Tibial nerve (tissue), 4 donors: ENCODE results near the gene YY1. TPM values are rescaled to one million over a fixed set of nuclear protein-coding genes. Genes with fewer than 3 reads are reported as not detected.

Source experiments
- DNase-seq, 2 donors: peaks; one replicate each; pipeline ENCODE4 v3.0.0-alpha.2; 2019; ENCODE audit warnings: low spot score in 2 of 2
- H3K27ac ChIP-seq, 4 donors: fragments of 200-600 bp; sonication (generic) in 3 of 4; one replicate each; pipeline ENCODE4 v1.5.1; 2017 to 2019; ENCODE audit warnings: mild to moderate bottlenecking in 1 of 4
- H3K27me3 ChIP-seq, 2 donors: fragments of 200-600 bp; sonication (generic) in 1 of 2; one replicate each; pipeline versions ENCODE4 v1.5.1 to v1.6.0; 2017 to 2019
- H3K36me3 ChIP-seq, 3 donors: fragments of 200-600 bp; sonication (generic); one replicate each; pipeline ENCODE4 v1.5.1; 2018 to 2019
- H3K4me1 ChIP-seq, 4 donors: fragments of 200-600 bp; sonication (generic) in 3 of 4; one replicate each; pipeline ENCODE4 v1.5.1; 2017 to 2019
- H3K4me3 ChIP-seq, 4 donors: fragments of 200-600 bp; sonication (generic) in 3 of 4; one replicate each; pipeline ENCODE4 v1.5.1; 2017 to 2019; ENCODE audit warnings: mild to moderate bottlenecking in 1 of 4, moderate library complexity in 1 of 4
- H3K9me3 ChIP-seq, 4 donors: fragments of 200-600 bp; sonication (generic) in 3 of 4; one replicate each; pipeline ENCODE4 v1.5.1; 2017 to 2019
- EP300 ChIP-seq, 2 donors: sonication (generic); formaldehyde crosslinking; IDR thresholded peaks; one replicate each; pipeline ENCODE4 v1.6.1; 2017; ENCODE audit warnings: antibody characterized with exemption in 2 of 2, mild to moderate bottlenecking in 1 of 2
- POLR2A ChIP-seq, 2 donors: fragments of 450-650 bp; IDR thresholded peaks; one replicate each; pipeline ENCODE4 v1.6.1; 2017; ENCODE audit warnings: antibody characterized with exemption in 2 of 2, mild to moderate bottlenecking in 2 of 2, moderate library complexity in 2 of 2
- WGBS, 2 donors: methylation state at CpG; one replicate each; pipeline ENCODE4 v1.1.5; 2018; 5-methylcytosine and 5-hydroxymethylcytosine counted together
- total RNA-seq, 4 donors: library from RNA; depleted of rRNA; stranded (reverse); fragments of >200 nt; gene quantifications; one replicate each; pipeline ENCODE4 v1.1.0, GENCODE V29; 2016
- TF ChIP-seq, protein P1 (sequence below), 5 experiments: fragments of 200-600 bp in 3 of 5; fragments of 450-650 bp in 2 of 5; sonication (generic) in 3 of 5; IDR thresholded peaks; one replicate each; pipeline ENCODE4 v1.5.1; 2016 to 2019; ENCODE audit warnings: antibody characterized with exemption in 5 of 5, mild to moderate bottlenecking in 3 of 5, moderate library complexity in 2 of 5

Gene YY1
- total RNA-seq, 4 donors from 2014 or later: 55.9 to 60.3 (median 58.7) TPM

DNA sequence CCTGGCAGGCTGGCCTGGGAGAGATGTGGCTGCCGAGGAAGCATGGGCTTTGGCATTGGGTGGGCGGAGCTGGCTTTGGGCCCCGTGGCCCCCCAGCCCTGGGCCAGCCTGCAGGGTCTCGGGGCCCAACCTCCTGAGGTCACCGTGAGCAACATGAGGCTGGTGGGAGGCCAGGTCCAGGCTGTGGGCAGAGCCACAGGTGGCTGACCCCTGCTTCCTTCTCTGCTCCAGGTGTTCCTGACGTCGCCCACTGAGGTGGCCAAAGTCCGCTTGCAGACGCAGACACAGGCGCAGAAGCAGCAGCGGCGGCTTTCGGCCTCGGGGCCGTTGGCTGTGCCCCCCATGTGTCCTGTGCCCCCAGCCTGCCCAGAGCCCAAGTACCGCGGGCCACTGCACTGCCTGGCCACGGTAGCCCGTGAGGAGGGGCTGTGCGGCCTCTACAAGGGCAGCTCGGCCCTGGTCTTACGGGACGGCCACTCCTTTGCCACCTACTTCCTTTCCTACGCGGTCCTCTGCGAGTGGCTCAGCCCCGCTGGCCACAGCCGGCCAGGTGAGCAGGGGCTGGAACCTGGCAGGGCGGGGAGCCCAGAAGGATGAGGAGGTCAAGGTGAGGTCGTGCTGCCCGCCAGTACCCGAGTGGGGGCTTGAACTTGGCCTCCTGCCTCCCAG, 89.7 kb downstream of the YY1 start:
- no peak for TF ChIP-seq EP300 (IDR thresholded peaks at IDR 0.05)
- TF ChIP-seq, protein P1, sequence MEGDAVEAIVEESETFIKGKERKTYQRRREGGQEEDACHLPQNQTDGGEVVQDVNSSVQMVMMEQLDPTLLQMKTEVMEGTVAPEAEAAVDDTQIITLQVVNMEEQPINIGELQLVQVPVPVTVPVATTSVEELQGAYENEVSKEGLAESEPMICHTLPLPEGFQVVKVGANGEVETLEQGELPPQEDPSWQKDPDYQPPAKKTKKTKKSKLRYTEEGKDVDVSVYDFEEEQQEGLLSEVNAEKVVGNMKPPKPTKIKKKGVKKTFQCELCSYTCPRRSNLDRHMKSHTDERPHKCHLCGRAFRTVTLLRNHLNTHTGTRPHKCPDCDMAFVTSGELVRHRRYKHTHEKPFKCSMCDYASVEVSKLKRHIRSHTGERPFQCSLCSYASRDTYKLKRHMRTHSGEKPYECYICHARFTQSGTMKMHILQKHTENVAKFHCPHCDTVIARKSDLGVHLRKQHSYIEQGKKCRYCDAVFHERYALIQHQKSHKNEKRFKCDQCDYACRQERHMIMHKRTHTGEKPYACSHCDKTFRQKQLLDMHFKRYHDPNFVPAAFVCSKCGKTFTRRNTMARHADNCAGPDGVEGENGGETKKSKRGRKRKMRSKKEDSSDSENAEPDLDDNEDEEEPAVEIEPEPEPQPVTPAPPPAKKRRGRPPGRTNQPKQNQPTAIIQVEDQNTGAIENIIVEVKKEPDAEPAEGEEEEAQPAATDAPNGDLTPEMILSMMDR (IDR thresholded peaks at IDR 0.05): no peak
- TF ChIP-seq POLR2A (IDR thresholded peaks at IDR 0.05): no peak
- Histone ChIP-seq H3K27ac (peak overlapping the region in 1 of 4 donors; percentile 59), H3K9me3 (no peaks in the 10 kb centered on the region), H3K36me3 (peaks cover 0 to 24% (median 0%) of the 10 kb centered on the region in 3 donors), H3K27me3 (no peaks in the 10 kb centered on the region), H3K4me3 (peak overlapping the region in 1 of 4 donors; percentile 12), H3K4me1 (no peaks in the 10 kb centered on the region)
- no peak for DNase-seq
- 81 to 85% methylated on average over 25 of the region's 32 CpGs for WGBS, 2 donors

DNA sequence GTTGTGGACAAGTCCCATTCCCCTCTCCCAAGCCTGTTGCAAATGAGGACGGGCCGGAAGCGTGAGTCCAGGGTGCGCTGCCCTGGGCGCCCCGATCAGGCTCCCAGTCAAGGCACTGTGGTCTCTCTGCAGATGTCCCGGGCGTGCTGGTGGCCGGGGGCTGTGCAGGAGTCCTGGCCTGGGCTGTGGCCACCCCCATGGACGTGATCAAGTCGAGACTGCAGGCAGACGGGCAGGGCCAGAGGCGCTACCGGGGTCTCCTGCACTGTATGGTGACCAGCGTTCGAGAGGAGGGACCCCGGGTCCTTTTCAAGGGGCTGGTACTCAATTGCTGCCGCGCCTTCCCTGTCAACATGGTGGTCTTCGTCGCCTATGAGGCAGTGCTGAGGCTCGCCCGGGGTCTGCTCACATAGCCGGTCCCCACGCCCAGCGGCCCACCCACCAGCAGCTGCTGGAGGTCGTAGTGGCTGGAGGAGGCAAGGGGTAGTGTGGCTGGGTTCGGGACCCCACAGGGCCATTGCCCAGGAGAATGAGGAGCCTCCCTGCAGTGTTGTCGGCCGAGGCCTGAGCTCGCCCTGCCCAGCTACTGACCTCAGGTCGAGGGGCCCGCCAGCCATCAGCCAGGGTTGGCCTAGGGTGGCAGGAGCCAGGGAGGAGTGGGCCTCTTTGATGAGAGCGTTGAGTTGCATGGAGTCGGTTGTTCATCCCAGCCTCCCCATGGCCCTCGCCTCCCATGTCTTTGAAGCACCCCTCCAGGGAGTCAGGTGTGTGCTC, 90.5 kb downstream of the YY1 start:
- Histone ChIP-seq H3K4me3 (no peak overlapping the region), H3K4me1 (no peaks in the 10 kb centered on the region), H3K27ac (peak overlapping the region in 1 of 4 donors; percentile 59), H3K36me3 (peaks cover 0 to 32% (median 3%) of the 10 kb centered on the region in 3 donors), H3K9me3 (no peaks in the 10 kb centered on the region), H3K27me3 (no peaks in the 10 kb centered on the region)
- TF ChIP-seq, protein P1 (IDR thresholded peaks at IDR 0.05): no peak
- TF ChIP-seq POLR2A (IDR thresholded peaks at IDR 0.05) (no peak), EP300 (IDR thresholded peaks at IDR 0.05) (no peak)
- WGBS, 2 donors: 85% methylated on average over 26 to 31 of the region's 36 CpGs
- DNase-seq: no peak

DNA sequence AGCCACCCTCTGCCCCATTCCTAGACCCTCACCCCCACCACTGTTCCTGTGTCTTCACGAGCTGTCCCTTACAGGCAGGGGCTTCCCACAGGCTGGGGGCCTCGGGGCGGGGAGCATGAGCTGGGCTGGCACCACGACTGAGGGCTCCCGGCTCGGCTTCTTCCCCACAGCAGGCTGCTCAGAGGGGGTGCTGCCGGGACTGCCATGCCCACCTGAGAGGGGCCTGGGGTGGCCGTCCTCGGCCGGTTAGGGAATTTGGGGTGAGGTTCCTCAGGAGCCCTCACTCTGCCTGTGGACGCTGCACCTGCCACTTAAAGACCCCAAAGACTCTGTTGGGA, 91.0 kb downstream of the YY1 start:
- Histone ChIP-seq H3K4me1 (no peaks in the 10 kb centered on the region), H3K4me3 (no peak overlapping the region), H3K36me3 (peaks cover 0 to 38% (median 8%) of the 10 kb centered on the region in 3 donors), H3K27ac (no peak overlapping the region), H3K9me3 (no peaks in the 10 kb centered on the region), H3K27me3 (no peaks in the 10 kb centered on the region)
- TF ChIP-seq, protein P1 (IDR thresholded peaks at IDR 0.05): no peak
- TF ChIP-seq EP300 (IDR thresholded peaks at IDR 0.05) (no peak), POLR2A (IDR thresholded peaks at IDR 0.05) (no peak)
- DNase-seq: no peak
- 60 to 79% methylated on average over 3 to 7 of the region's 11 CpGs for WGBS, 2 donors

DNA sequence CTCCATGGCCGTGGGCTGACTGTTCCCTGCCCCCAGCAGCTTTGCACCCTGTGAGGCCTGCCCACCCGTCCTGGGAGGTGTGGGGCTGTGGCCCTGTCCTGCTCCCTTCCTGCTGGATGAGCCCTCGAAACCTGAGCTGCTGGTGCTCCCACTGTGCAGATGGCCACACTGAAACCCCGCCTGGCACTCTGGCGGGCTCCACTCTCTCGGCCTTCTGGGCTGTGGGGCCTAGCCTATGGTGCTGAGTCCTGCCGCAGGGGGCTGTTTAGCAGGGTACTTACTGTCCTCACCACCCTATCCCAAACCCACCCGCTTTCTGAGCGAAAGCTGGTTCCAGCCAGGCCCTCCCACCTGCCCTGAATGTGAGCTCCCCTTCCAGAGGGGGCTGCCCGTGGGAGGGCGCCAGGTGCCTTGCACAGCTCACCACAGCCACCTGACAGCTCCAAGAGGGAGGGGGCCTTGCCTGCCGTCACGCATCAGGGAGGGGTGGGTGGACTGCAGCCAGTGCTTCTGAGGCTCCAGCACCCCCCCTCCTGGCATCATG, 91.5 kb downstream of the YY1 start:
- Histone ChIP-seq H3K36me3 (peaks cover 0 to 42% (median 9%) of the 10 kb centered on the region in 3 donors), H3K27ac (no peak overlapping the region), H3K4me3 (no peak overlapping the region), H3K9me3 (no peaks in the 10 kb centered on the region), H3K27me3 (no peaks in the 10 kb centered on the region), H3K4me1 (no peaks in the 10 kb centered on the region)
- no peak for TF ChIP-seq POLR2A (IDR thresholded peaks at IDR 0.05)
- TF ChIP-seq, protein P1 (IDR thresholded peaks at IDR 0.05): no peak
- TF ChIP-seq EP300 (IDR thresholded peaks at IDR 0.05): no peak
- no peak for DNase-seq
- WGBS, 2 donors: 69 to 93% methylated on average over 5 to 11 of the region's 13 CpGs
